ENCODE data around the gene ANKS1B. TPM values are rescaled to one million over a fixed set of nuclear protein-coding genes. Genes with fewer than 3 reads are reported as not detected.

The ANKS1B gene
- total and polyA plus RNA-seq, 2 of the 4 experiments (the other 2 are of a cell fraction): 0.17 to 0.18 TPM

- H4K8ac ChIP-seq (ENCODE audit: low read depth in 2 of 2, low read length in 2 of 2): no peak overlapping the region
- no peak overlapping the region for H2AFZ ChIP-seq (replicated peaks; ENCODE audit: low read length, poor library complexity)
- WGBS, 2 experiments (ENCODE audit: extremely low coverage in 2 of 2, insufficient read length in 1 of 2): no CpG with 5 or more reads among the region's 2 CpGs
- no peaks in the 10 kb centered on the region for H3K9me1 ChIP-seq (ENCODE audit: insufficient read depth, low read length)
- no peak overlapping the region for H3K4me3 ChIP-seq (ENCODE audit: insufficient read depth, low read depth, low read length)
- no peak overlapping the region for H2BK20ac ChIP-seq (ENCODE audit: low read depth, low read length)
- no peak overlapping the region for H2BK5ac ChIP-seq (ENCODE audit: low read depth, low read length, poor library complexity, severe bottlenecking)
- H3K56ac ChIP-seq (ENCODE audit: extremely low read depth, insufficient read depth, low read length): no peak overlapping the region
- no peak overlapping the region for H3K18ac ChIP-seq (ENCODE audit: low read depth, low read length)
- no peak overlapping the region for H3K14ac ChIP-seq (replicated peaks; ENCODE audit: low read depth, low read length)
- TF ChIP-seq CTCF (conservative IDR thresholded peaks at IDR 0.05; ENCODE audit: low read depth, low read length) (no peak), ELK1 (IDR thresholded peaks at IDR 0.05; ENCODE audit: borderline replicate concordance, low read depth, low read length) (no peak), NFE2L2 (IDR thresholded peaks at IDR 0.05; ENCODE audit: low read depth, low read length) (no peak), RCOR1 (IDR thresholded peaks at IDR 0.05; ENCODE audit: insufficient replicate concordance, low read length) (no peak), RAD21 (IDR thresholded peaks at IDR 0.05; ENCODE audit: low read length) (no peak), USF2 (IDR thresholded peaks at IDR 0.05; ENCODE audit: low read depth, low read length) (no peak), CEBPB (IDR thresholded peaks at IDR 0.05; ENCODE audit: low read depth, low read length) (no peak)
- no peak overlapping the region for H3K4ac ChIP-seq (ENCODE audit: low read depth, low read length)
- in situ Hi-C loops (cut with MboI; ENCODE audit: low sequenced_read_pairs) (no loop called here), dilution Hi-C loops (cut with HindIII; ENCODE audit: low sequenced_read_pairs, unreplicated experiment) (no loop called here), intact Hi-C loops (cut with micrococcal nuclease) (no loop called here)
- H4K20me1 ChIP-seq (ENCODE audit: insufficient read depth, low read length): no peaks in the 10 kb centered on the region
- CTCF ChIA-PET: no interaction called here
- ATAC-seq (ENCODE audit: low read depth) (no peak), DNase-seq (no peak)
- H3K9ac ChIP-seq (ENCODE audit: low read depth, low read length): no peak overlapping the region
- no peak overlapping the region for H4K91ac ChIP-seq (ENCODE audit: insufficient read depth, low read depth, low read length)
- no peak overlapping the region for H3K23ac ChIP-seq (ENCODE audit: low read depth, low read length)
- no peaks in the 10 kb centered on the region for H3K36me3 ChIP-seq (ENCODE audit: control insufficient read depth, insufficient read depth, low read length)
- no peak overlapping the region for H2BK120ac ChIP-seq (ENCODE audit: low read depth, low read length)
- no peak overlapping the region for H3K4me2 ChIP-seq (ENCODE audit: low read depth, low read length)
- POLR2A ChIA-PET (ENCODE audit: unreplicated experiment): no interaction called here
- H2AK9ac ChIP-seq (replicated peaks; ENCODE audit: low read depth, low read length, poor library complexity): no peak overlapping the region
- no peaks in the 10 kb centered on the region for H3K4me1 ChIP-seq (ENCODE audit: control insufficient read depth, insufficient read depth, low read length)
- no peaks in the 10 kb centered on the region for H3K27me3 ChIP-seq (ENCODE audit: control insufficient read depth, insufficient read depth, low read length)
- H4K5ac ChIP-seq (ENCODE audit: low read depth, low read length): no peak overlapping the region
- no peak overlapping the region for H3K27ac ChIP-seq (ENCODE audit: insufficient read depth, low read length)
- no peaks in the 10 kb centered on the region for H3K79me1 ChIP-seq (ENCODE audit: low read depth in 1 of 2, low read length in 2 of 2)
- no TSS peak for BruUV-seq (replicated peaks)
- H2AK5ac ChIP-seq (ENCODE audit: low read depth, low read length): no peak overlapping the region
- peaks cover 4% of the 10 kb centered on the region for H3K9me3 ChIP-seq (ENCODE audit: control insufficient read depth, insufficient read depth, low read length)
- no peak overlapping the region for H2BK15ac ChIP-seq (ENCODE audit: low read depth, low read length)
Measured at GRCh38 chr12:99476956-99477355, 507.8 kb downstream of the ANKS1B start.

Data from IMR-90 (cell line).